Endothelial cell of umbilical vein (primary cell): ENCODE data around the gene TREML1. TPM values are rescaled to one million over a fixed set of nuclear protein-coding genes. Genes with fewer than 3 reads are reported as not detected.

Source experiments
- BruUV-seq: library from RNA; stranded (reverse); fragments of 400-500 nt; replicated peaks from 2 replicates; lab custom pipeline; 2021; lab: Mats Ljungman, UMichigan
- CTCF ChIA-PET: fragments of 300-600, 350-600 bp; sonication (Branson Sonifier 250); formaldehyde crosslinking; loops from one replicate; lab custom pipeline; 2021; ENCODE audit warnings: antibody characterized with exemption, inconsistent platforms; lab: Charles Lee
- POLR2A ChIA-PET: fragments of 300-600, 350-600 bp; sonication (Branson Sonifier 250); formaldehyde crosslinking; loops from one replicate; lab custom pipeline; 2021; ENCODE audit warnings: antibody characterized with exemption, inconsistent platforms; lab: Charles Lee
- DNase-seq: peaks from one replicate; pipeline ENCODE4 v3.0.0-alpha.2; 2011; ENCODE audit warnings: low read depth, low spot score
- FAIRE-seq: peaks from 2 replicates; lab custom pipeline; 2011; peaks lifted over from hg19 to GRCh38; lab: Jason Lieb, UNC
- H2AFZ ChIP-seq: 2 replicates; pipeline ENCODE4 v1.6.0; 2012; ENCODE audit warnings: low read depth, low read length, control low read depth, inconsistent platforms
- H3K27ac ChIP-seq: 2 replicates; pipeline ENCODE4 v1.5.1; 2011; ENCODE audit warnings: low read depth, mild to moderate bottlenecking, control low read depth, low read length, moderate library complexity; ENCODE audit not compliant: insufficient read depth
- H3K27me3 ChIP-seq, 2 experiments: 2 replicates each; pipeline versions ENCODE4 v1.6.0 to v1.6.1; 2011; ENCODE audit warnings: low read length in 2 of 2, mixed read lengths in 1 of 2; ENCODE audit not compliant: control insufficient read depth in 2 of 2, insufficient read depth in 2 of 2
- H3K36me3 ChIP-seq, 2 experiments: 2 replicates in 1 of 2; 3 replicates in 1 of 2; pipeline ENCODE4 v1.5.1; 2011; ENCODE audit warnings: low read length in 2 of 2, mild to moderate bottlenecking in 1 of 2, moderate library complexity in 1 of 2; ENCODE audit not compliant: control insufficient read depth in 2 of 2, insufficient read depth in 2 of 2; ENCODE audit errors: extremely low read depth in 1 of 2
- H3K4me1 ChIP-seq: 3 replicates; pipeline ENCODE4 v1.5.1; 2011; ENCODE audit warnings: mild to moderate bottlenecking, low read length; ENCODE audit not compliant: control insufficient read depth, insufficient read depth; ENCODE audit errors: extremely low read depth
- H3K4me2 ChIP-seq: 2 replicates; pipeline ENCODE4 v1.6.1; 2011; ENCODE audit warnings: low read length, control low read depth, mixed read lengths; ENCODE audit not compliant: insufficient read depth
- H3K4me3 ChIP-seq, 3 experiments: fragments of 200-600 bp in 1 of 3; sonication (generic), shearing (Covaris generic) in 1 of 3; replicated peaks in 1 of 3; 2 replicates each; pipeline ENCODE4 v1.5.1; 2011 to 2016; ENCODE audit warnings: control low read depth in 3 of 3, low read length in 3 of 3, mild to moderate bottlenecking in 2 of 3, inconsistent platforms in 1 of 3, low read depth in 1 of 3, moderate library complexity in 1 of 3; ENCODE audit not compliant: insufficient read depth in 1 of 3
- H3K79me2 ChIP-seq: 2 replicates; pipeline ENCODE4 v1.6.0; 2012; ENCODE audit warnings: low read length, inconsistent platforms; ENCODE audit not compliant: control insufficient read depth, insufficient read depth
- H3K9ac ChIP-seq: replicated peaks from 2 replicates; pipeline ENCODE3; 2011; ENCODE audit warnings: low read length, control low read depth; ENCODE audit not compliant: insufficient read depth; ENCODE audit errors: extremely low read depth
- H3K9me1 ChIP-seq: replicated peaks from 3 replicates; pipeline ENCODE4 v1.6.0; 2011; ENCODE audit warnings: mild to moderate bottlenecking, low read length; ENCODE audit not compliant: control insufficient read depth, insufficient read depth; ENCODE audit errors: extremely low read depth
- H3K9me3 ChIP-seq: replicated peaks from 2 replicates; pipeline ENCODE4 v1.5.1; 2012; ENCODE audit warnings: low read length, inconsistent platforms; ENCODE audit not compliant: control insufficient read depth, insufficient read depth
- H4K20me1 ChIP-seq: replicated peaks from 2 replicates; pipeline ENCODE3; 2011; ENCODE audit warnings: mild to moderate bottlenecking, low read length; ENCODE audit not compliant: control insufficient read depth, insufficient read depth; ENCODE audit errors: extremely low read depth
- CTCF ChIP-seq, 2 donors: IDR thresholded peaks; 1 replicate in 1 of 2; 2 replicates in 1 of 2; pipeline ENCODE4 v1.5.1; 2011; ENCODE audit warnings: low read length in 2 of 2, mild to moderate bottlenecking in 2 of 2, moderate library complexity in 2 of 2, control low read depth in 1 of 2, inconsistent platforms in 1 of 2, low read depth in 1 of 2; ENCODE audit not compliant: insufficient read depth in 1 of 2; ENCODE audit errors: extremely low read depth in 1 of 2
- EZH2 ChIP-seq: IDR thresholded peaks from 2 replicates; pipeline ENCODE4 v1.6.1; 2012; ENCODE audit warnings: borderline replicate concordance, low read depth, mild to moderate bottlenecking, moderate library complexity, low read length, inconsistent platforms; ENCODE audit not compliant: severe bottlenecking
- FOS ChIP-seq: IDR thresholded peaks from 2 replicates; pipeline ENCODE4 v1.6.1; 2011; ENCODE audit warnings: mild to moderate bottlenecking, low read length, moderate library complexity, borderline replicate concordance; ENCODE audit not compliant: insufficient read depth
- GATA2 ChIP-seq: IDR thresholded peaks from 2 replicates; pipeline ENCODE4 v1.7.0; 2011; ENCODE audit warnings: low read depth, mild to moderate bottlenecking, moderate library complexity, mixed read lengths, low read length; ENCODE audit not compliant: insufficient read length, insufficient read depth
- JUN ChIP-seq: IDR thresholded peaks from 2 replicates; pipeline ENCODE4 v1.6.1; 2011; ENCODE audit warnings: borderline replicate concordance, low read depth; ENCODE audit not compliant: insufficient read length, insufficient read depth
- MAX ChIP-seq: IDR thresholded peaks from 2 replicates; pipeline ENCODE4 v1.6.1; 2011; ENCODE audit not compliant: insufficient read depth, insufficient read length
- MYC ChIP-seq: IDR thresholded peaks from one replicate; pipeline ENCODE4 v1.6.1; 2011; ENCODE audit warnings: mild to moderate bottlenecking, low read depth, low read length
- POLR2A ChIP-seq: IDR thresholded peaks from 2 replicates; pipeline ENCODE4 v1.6.1; 2012; ENCODE audit warnings: low read depth, mild to moderate bottlenecking, control low read depth, low read length
- POLR2AphosphoS5 ChIP-seq: IDR thresholded peaks from 2 replicates; pipeline ENCODE4 v1.6.1; 2012; ENCODE audit warnings: low read depth, mild to moderate bottlenecking, control low read depth, low read length, moderate library complexity; ENCODE audit not compliant: insufficient read depth
- dilution Hi-C: fragments of 300-500 bp; cut with MboI; formaldehyde crosslinking; loops from one replicate; pipeline ENCODE4 v1.15.0; 2019; ENCODE audit warnings: low sequenced_read_pairs; ENCODE audit not compliant: extremely low pct_ligation_motif_present
- intact Hi-C: fragments of 100-400 bp; cut with micrococcal nuclease; formaldehyde crosslinking; loops from one replicate; pipeline ENCODE4 v1.10.0; 2022
- polyA plus RNA-seq, 4 experiments: library from polyadenylated mRNA; depleted of rRNA in 3 of 4; stranded (reverse) in 3 of 4; unstranded in 1 of 4; fragments of >200 nt; gene quantifications; 2 replicates each; pipeline versions ENCODE4 v1.2.1 to v1.2.3, GENCODE V29; 2011 to 2012; ENCODE audit warnings: missing spikeins in 1 of 4
- total RNA-seq: library from RNA; stranded (reverse); gene quantifications from 2 replicates; pipeline ENCODE4 v1.2.3, GENCODE V29; 2021

The TREML1 gene
- total and polyA plus RNA-seq, 2 donors (not counting 3 experiments of a cell fraction or from before 2014, with no cell fraction given), result not detected

- Histone ChIP-seq H4K20me1 (no peaks in the 10 kb centered on the region), H3K4me2 (no peak overlapping the region), H3K4me1 (no peaks in the 10 kb centered on the region), H3K36me3 (no peaks in the 10 kb centered on the region), H3K27ac (no peak overlapping the region), H3K79me2 (no peaks in the 10 kb centered on the region), H2AFZ (no peak overlapping the region), H3K27me3 (peaks cover 0 to 2% of the 10 kb centered on the region in 2 experiments), H3K9ac (no peak overlapping the region), H3K9me3 (no peaks in the 10 kb centered on the region), H3K4me3 (no peak overlapping the region), H3K9me1 (no peaks in the 10 kb centered on the region)
- BruUV-seq, result no TSS peak
- POLR2A ChIA-PET, result no interaction called here
- FAIRE-seq (no peak), DNase-seq (no peak)
- TF ChIP-seq POLR2AphosphoS5, result no peak
- TF ChIP-seq MAX, result no peak
- no peak for TF ChIP-seq EZH2
- TF ChIP-seq POLR2A, result no peak
- TF ChIP-seq JUN, result no peak
- TF ChIP-seq CTCF (IDR thresholded peaks at IDR 0.05; ENCODE audit: extremely low read depth in 1 of 2, insufficient read depth in 1 of 2, low read depth in 1 of 2, low read length in 2 of 2), result no peak
- no peak for TF ChIP-seq MYC
- no peak for TF ChIP-seq FOS
- TF ChIP-seq GATA2, result no peak
- intact Hi-C loops (no loop called here), dilution Hi-C loops (no loop called here)
- CTCF ChIA-PET, result no interaction called here
Measured at GRCh38 chr6:41156001-41156400, 1.9 kb upstream of the TREML1 start.
